Natural killer cell (primary cell): ENCODE data around the gene OR4P4. TPM values are rescaled to one million over a fixed set of nuclear protein-coding genes. Genes with fewer than 3 reads are reported as not detected.

Experiments
- ATAC-seq, 3 donors: fragments of 150-1000 bp in 2 of 3; fragments of 200-7000 bp in 1 of 3; cut with Tn5 transposase; 1 replicate in 1 of 3; 2 replicates in 2 of 3; pipeline ENCODE4 v1.10.0; 2021; ENCODE audit warnings: mild to moderate bottlenecking in 2 of 3, moderate library complexity in 2 of 3
- DNase-seq, 2 donors: peaks; one replicate each; pipeline versions ENCODE4 v3.0.0 to v3.0.0-alpha.2; 2013 to 2021; ENCODE audit warnings: mixed read lengths in 1 of 2
- H3K27ac ChIP-seq: one replicate; pipeline ENCODE4 v1.5.1; 2013; ENCODE audit warnings: mild to moderate bottlenecking, low read length
- H3K27me3 ChIP-seq: one replicate; pipeline ENCODE4 v1.6.1; 2013; ENCODE audit warnings: low read length; ENCODE audit not compliant: control insufficient read depth, insufficient read depth
- H3K36me3 ChIP-seq: one replicate; pipeline ENCODE4 v1.6.1; 2013; ENCODE audit warnings: low read length; ENCODE audit not compliant: control insufficient read depth, insufficient read depth
- H3K4me1 ChIP-seq: one replicate; pipeline ENCODE4 v1.6.1; 2013; ENCODE audit warnings: low read length; ENCODE audit not compliant: control insufficient read depth, insufficient read depth
- H3K4me3 ChIP-seq: one replicate; pipeline ENCODE4 v1.5.1; 2013; ENCODE audit warnings: low read length
- H3K9me3 ChIP-seq: one replicate; pipeline ENCODE4 v1.6.1; 2013; ENCODE audit warnings: low read length; ENCODE audit not compliant: control insufficient read depth, insufficient read depth
- H3K27ac Mint-ChIP-seq, 2 donors: one replicate each; pipeline ENCODE4 v1.8.0; 2022; ENCODE audit warnings: mild to moderate bottlenecking in 2 of 2, mixed read lengths in 2 of 2, moderate library complexity in 1 of 2
- H3K27me3 Mint-ChIP-seq, 2 donors: one replicate each; pipeline ENCODE4 v1.8.0; 2022; ENCODE audit warnings: low read depth in 2 of 2, mixed read lengths in 2 of 2
- H3K36me3 Mint-ChIP-seq: one replicate; pipeline ENCODE4 v1.8.0; 2022; ENCODE audit warnings: mixed read lengths
- H3K4me1 Mint-ChIP-seq, 2 donors: one replicate each; pipeline ENCODE4 v1.8.0; 2022; ENCODE audit warnings: mixed read lengths in 2 of 2
- H3K4me3 Mint-ChIP-seq: one replicate; pipeline ENCODE4 v1.8.0; 2022; ENCODE audit warnings: mild to moderate bottlenecking, moderate library complexity, mixed read lengths
- H3K9me3 Mint-ChIP-seq, 2 donors: one replicate each; pipeline ENCODE4 v1.8.0; 2022; ENCODE audit warnings: mixed read lengths in 2 of 2
- WGBS: methylation state at CpG from one replicate; pipeline ENCODE4 v1.1.7; 2013; ENCODE audit warnings: missing lambda C conversion rate; ENCODE audit not compliant: insufficient coverage; 5-methylcytosine and 5-hydroxymethylcytosine counted together
- intact Hi-C: fragments of 100-400 bp; cut with micrococcal nuclease; formaldehyde crosslinking; loops from one replicate; pipeline ENCODE4 v1.14.2; 2022
- total RNA-seq, 4 donors: library from RNA; stranded (reverse); fragments of 120-200 nt in 1 of 4; gene quantifications; one replicate each; pipeline versions ENCODE4 v1.2.3 to v1.2.4, GENCODE V29; 2013 to 2022
- TF ChIP-seq, protein P1 (sequence below): fragments of 200-600 bp; IDR thresholded peaks from one replicate; pipeline ENCODE4 v1.8.0; 2022; ENCODE audit warnings: antibody characterized with exemption

OR4P4 gene
- total RNA-seq, 3 donors from 2014 or later (not counting 1 experiment from before 2014, with no cell fraction given): not detected

DNA sequence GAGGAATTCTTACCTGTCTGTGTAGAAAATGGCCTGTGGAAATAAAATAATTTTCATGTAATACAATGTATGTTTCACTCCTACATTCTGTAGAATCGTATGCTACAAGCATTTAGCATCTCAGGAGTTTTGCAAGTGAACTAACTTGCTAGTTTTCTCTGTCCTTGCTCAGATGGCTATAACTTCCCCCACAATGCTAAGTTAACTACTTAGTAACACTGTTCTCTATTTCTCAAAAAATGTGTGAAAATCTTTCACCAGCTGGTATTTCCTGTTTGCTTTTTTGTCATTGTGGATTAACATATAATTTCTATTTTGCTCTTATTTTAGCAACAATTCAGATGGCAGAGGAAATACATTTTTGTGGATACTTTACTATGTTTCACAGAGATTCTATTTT is 17.6 kb downstream of the OR4P4 start:
- no peaks in the 10 kb centered on the region for H3K9me3 ChIP-seq
- intact Hi-C loops: no loop called here
- TF ChIP-seq, protein P1, sequence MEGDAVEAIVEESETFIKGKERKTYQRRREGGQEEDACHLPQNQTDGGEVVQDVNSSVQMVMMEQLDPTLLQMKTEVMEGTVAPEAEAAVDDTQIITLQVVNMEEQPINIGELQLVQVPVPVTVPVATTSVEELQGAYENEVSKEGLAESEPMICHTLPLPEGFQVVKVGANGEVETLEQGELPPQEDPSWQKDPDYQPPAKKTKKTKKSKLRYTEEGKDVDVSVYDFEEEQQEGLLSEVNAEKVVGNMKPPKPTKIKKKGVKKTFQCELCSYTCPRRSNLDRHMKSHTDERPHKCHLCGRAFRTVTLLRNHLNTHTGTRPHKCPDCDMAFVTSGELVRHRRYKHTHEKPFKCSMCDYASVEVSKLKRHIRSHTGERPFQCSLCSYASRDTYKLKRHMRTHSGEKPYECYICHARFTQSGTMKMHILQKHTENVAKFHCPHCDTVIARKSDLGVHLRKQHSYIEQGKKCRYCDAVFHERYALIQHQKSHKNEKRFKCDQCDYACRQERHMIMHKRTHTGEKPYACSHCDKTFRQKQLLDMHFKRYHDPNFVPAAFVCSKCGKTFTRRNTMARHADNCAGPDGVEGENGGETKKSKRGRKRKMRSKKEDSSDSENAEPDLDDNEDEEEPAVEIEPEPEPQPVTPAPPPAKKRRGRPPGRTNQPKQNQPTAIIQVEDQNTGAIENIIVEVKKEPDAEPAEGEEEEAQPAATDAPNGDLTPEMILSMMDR: no peak
- H3K4me1 ChIP-seq: no peaks in the 10 kb centered on the region
- H3K4me1 Mint-ChIP-seq: no peaks in the 10 kb centered on the region
- 87% methylated on average over 1 of the region's 1 CpG for WGBS
- no peaks in the 10 kb centered on the region for H3K36me3 ChIP-seq
- H3K27ac Mint-ChIP-seq: no peak overlapping the region
- H3K36me3 Mint-ChIP-seq: no peaks in the 10 kb centered on the region
- ATAC-seq (no peak), DNase-seq (no peak)
- no peaks in the 10 kb centered on the region for H3K27me3 ChIP-seq
- no peaks in the 10 kb centered on the region for H3K27me3 Mint-ChIP-seq
- H3K4me3 ChIP-seq: no peak overlapping the region
- H3K9me3 Mint-ChIP-seq: peaks cover under 1 to 16% of the 10 kb centered on the region in 2 donors
- no peak overlapping the region for H3K4me3 Mint-ChIP-seq
- no peak overlapping the region for H3K27ac ChIP-seq

DNA sequence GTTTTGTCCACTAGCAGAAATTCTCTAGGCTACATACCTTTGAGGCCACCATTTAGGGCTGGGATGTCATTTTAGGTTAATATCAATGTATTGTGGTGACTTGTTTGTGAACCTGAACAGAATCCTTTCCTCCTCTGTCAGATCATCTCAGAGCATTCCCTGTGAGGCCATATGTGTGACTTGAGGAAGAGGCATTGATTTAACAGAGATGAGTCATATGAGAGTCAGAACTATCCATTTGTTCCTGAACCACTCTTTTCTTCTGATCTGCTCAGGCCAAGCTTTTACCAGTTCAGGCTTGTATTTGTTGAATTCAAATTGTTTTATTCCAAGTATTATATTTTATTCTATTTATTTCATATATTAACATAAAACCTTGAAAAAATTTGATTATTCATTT is 20.2 kb downstream of the OR4P4 start:
- ATAC-seq: no peak
- DNase-seq: no peak
- intact Hi-C loops: no loop called here
- no peak overlapping the region for H3K4me3 Mint-ChIP-seq
- no peaks in the 10 kb centered on the region for H3K9me3 ChIP-seq
- no peaks in the 10 kb centered on the region for H3K4me1 ChIP-seq
- H3K27ac ChIP-seq: no peak overlapping the region
- TF ChIP-seq, protein P1: no peak
- H3K9me3 Mint-ChIP-seq: peaks cover 5 to 20% of the 10 kb centered on the region in 2 donors
- H3K27me3 Mint-ChIP-seq: no peaks in the 10 kb centered on the region
- H3K4me1 Mint-ChIP-seq: no peaks in the 10 kb centered on the region
- no peaks in the 10 kb centered on the region for H3K36me3 ChIP-seq
- H3K27ac Mint-ChIP-seq: no peak overlapping the region
- H3K36me3 Mint-ChIP-seq: no peaks in the 10 kb centered on the region
- H3K27me3 ChIP-seq: no peaks in the 10 kb centered on the region
- H3K4me3 ChIP-seq: no peak overlapping the region

DNA sequence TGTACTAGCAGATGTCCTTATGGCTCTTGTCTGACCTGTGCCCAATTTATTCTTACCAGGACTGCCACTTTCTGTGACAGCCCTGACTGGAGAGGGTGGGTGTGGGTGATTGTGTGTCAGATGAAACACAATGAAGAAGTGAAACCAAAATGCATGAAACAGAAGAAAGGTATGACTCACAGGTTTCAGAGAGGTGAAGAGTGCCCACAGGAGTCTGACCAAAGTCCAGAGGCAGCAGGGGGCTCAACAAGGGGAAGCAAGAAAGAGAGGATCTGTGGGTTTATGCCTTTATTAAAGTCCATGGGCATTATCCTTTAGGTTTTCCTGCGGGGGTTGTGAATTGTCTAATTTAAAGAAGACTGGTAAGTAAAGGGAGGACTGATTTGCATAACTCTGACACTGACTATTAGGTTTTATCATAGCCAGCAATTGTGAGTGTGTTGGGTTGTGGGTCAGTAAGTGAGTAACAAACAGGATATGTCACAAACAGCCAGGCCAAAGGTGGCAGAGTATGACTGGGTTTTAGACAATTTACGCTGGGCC is 23.2 kb downstream of the OR4P4 start:
- TF ChIP-seq, protein P1: no peak
- Histone ChIP-seq H3K9me3 (peaks cover 4% of the 10 kb centered on the region), H3K36me3 (no peaks in the 10 kb centered on the region), H3K4me1 (no peaks in the 10 kb centered on the region), H3K27me3 (no peaks in the 10 kb centered on the region), H3K27ac (no peak overlapping the region), H3K4me3 (no peak overlapping the region)
- intact Hi-C loops: no loop called here
- WGBS: 88% methylated on average over 2 of the region's 2 CpGs
- peaks cover 6 to 18% of the 10 kb centered on the region in 2 donors for H3K9me3 Mint-ChIP-seq
- no peak overlapping the region for H3K27ac Mint-ChIP-seq
- H3K4me3 Mint-ChIP-seq: no peak overlapping the region
- no peaks in the 10 kb centered on the region for H3K27me3 Mint-ChIP-seq
- H3K36me3 Mint-ChIP-seq: no peaks in the 10 kb centered on the region
- ATAC-seq (no peak), DNase-seq (no peak)
- H3K4me1 Mint-ChIP-seq: no peaks in the 10 kb centered on the region

DNA sequence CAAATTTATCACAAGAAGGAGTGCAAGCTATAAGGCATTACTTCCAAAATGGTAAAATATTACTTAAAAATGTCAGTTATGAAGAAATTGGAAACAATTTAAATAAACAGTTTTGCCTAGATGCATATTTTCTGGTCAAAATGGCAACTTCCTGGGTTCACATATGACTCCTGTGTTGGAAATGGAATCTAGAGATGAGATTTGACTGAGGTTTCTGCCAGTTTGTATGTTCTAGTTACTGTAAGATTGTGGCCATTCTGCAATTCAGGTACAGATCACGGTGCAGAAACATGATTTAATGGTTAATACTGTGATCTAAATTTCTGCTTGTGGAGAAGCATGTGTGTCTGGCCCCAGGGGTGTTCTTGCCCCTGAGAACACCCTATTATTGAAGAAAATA is 23.7 kb downstream of the OR4P4 start:
- WGBS: 53% methylated on average over 1 of the region's 1 CpG

More for the DNA sequence above, 23.7 kb downstream of the OR4P4 start:
- Mint-ChIP-seq H3K27ac (no peak overlapping the region), H3K9me3 (peaks cover 6 to 19% of the 10 kb centered on the region in 2 donors), H3K27me3 (no peaks in the 10 kb centered on the region), H3K4me3 (no peak overlapping the region), H3K36me3 (no peaks in the 10 kb centered on the region), H3K4me1 (no peaks in the 10 kb centered on the region)
- DNase-seq: no peak
- Histone ChIP-seq H3K36me3 (no peaks in the 10 kb centered on the region), H3K4me3 (no peak overlapping the region), H3K27ac (no peak overlapping the region), H3K4me1 (no peaks in the 10 kb centered on the region), H3K27me3 (no peaks in the 10 kb centered on the region), H3K9me3 (peaks cover 4% of the 10 kb centered on the region)
- ATAC-seq: no peak
- TF ChIP-seq, protein P1: no peak
- intact Hi-C loops: no loop called here
